ENCODE results near the gene ST6GALNAC1.

DNA sequence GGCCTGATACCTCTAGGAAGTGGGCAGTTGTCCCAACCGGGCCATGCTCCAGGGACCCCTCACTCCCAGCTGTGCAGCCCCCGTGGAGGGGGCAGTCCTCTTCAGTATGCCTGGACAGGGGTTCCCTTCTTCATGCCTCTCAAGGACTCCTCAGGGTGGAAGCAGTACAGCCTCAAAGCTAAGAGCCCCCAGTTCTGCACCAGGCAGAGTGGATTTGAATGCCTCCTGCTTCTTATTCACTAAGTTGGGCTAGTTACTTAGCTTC is 23.9 kb upstream of the ST6GALNAC1 start:
- TF ChIP-seq EZH2phosphoT487 (IDR thresholded peaks at IDR 0.05; ENCODE audit: insufficient read depth, low read depth) (no peak), EZH2 (IDR thresholded peaks at IDR 0.05; ENCODE audit: insufficient read depth, poor library complexity, severe bottlenecking) (no peak)
